ENCODE measurements around the gene RANGRF. TPM values are rescaled to one million over a fixed set of nuclear protein-coding genes. Genes with fewer than 3 reads are reported as not detected.

The RANGRF gene
- total and polyA plus RNA-seq, 4 donors, result 9.2 to 40.5 (median 28.6) TPM

DNA sequence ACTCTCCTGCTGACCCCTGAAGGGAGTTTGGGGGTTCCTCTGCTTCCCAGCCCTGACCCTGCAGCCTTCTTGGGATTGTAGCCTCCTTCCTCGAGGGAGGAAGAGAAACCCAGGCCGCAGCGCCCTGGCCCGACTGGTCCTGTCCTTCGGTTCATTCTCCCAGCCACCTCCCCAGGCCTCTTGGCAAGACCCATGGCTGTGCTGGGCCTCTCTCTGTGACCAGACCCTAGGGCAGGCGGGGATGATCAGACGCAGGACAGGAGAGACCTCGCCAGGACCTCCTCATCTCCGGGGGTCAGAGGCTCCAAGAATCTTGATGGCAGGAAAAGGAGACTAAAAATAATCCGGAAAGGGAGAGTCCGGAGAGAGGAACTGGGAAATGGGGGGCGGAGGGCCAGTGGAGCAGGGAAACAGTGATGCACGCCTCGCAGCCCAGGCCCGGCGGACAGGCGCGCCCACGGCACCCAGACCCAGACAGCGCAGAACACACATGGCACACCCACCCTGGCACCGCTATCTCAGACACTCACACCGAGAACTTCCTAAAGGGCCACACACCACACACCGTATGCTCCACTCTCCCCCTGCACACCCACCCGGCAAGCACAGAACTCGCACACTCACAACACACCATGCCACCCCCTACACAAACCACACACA is 22.8 kb downstream of the RANGRF start:
- Histone ChIP-seq H3K36me3 (ENCODE audit: control insufficient read depth, insufficient read depth, low read length) (no peaks in the 10 kb centered on the region), H3K9me3 (ENCODE audit: control insufficient read depth, insufficient read depth, low read length) (no peaks in the 10 kb centered on the region), H3K27ac (ENCODE audit: low read depth, low read length) (no peak overlapping the region), H3K4me1 (ENCODE audit: control insufficient read depth, insufficient read depth, low read length) (peaks cover 15% of the 10 kb centered on the region), H3K27me3 (ENCODE audit: control insufficient read depth, insufficient read depth, low read length) (peaks cover 42% of the 10 kb centered on the region), H3K4me3 (ENCODE audit: low read depth, low read length) (no peak overlapping the region)
- no peak for DNase-seq (ENCODE audit: low read depth in 4 of 6, low spot score in 6 of 6)
- 89% methylated on average over 24 of the region's 25 CpGs for WGBS (ENCODE audit: insufficient coverage)

GRCh38 chr17:8312251-8312650 is 23.8 kb downstream of the RANGRF start:
- DNase-seq (ENCODE audit: low read depth in 4 of 6, low spot score in 6 of 6), result no peak
- Histone ChIP-seq H3K36me3 (ENCODE audit: control insufficient read depth, insufficient read depth, low read length) (no peaks in the 10 kb centered on the region), H3K27me3 (ENCODE audit: control insufficient read depth, insufficient read depth, low read length) (peaks cover 48% of the 10 kb centered on the region), H3K9me3 (ENCODE audit: control insufficient read depth, insufficient read depth, low read length) (no peaks in the 10 kb centered on the region), H3K4me3 (ENCODE audit: low read depth, low read length) (no peak overlapping the region), H3K4me1 (ENCODE audit: control insufficient read depth, insufficient read depth, low read length) (peaks cover 15% of the 10 kb centered on the region), H3K27ac (ENCODE audit: low read depth, low read length) (no peak overlapping the region)
- WGBS (ENCODE audit: insufficient coverage), result 70% methylated on average over 10 of the region's 13 CpGs

DNA sequence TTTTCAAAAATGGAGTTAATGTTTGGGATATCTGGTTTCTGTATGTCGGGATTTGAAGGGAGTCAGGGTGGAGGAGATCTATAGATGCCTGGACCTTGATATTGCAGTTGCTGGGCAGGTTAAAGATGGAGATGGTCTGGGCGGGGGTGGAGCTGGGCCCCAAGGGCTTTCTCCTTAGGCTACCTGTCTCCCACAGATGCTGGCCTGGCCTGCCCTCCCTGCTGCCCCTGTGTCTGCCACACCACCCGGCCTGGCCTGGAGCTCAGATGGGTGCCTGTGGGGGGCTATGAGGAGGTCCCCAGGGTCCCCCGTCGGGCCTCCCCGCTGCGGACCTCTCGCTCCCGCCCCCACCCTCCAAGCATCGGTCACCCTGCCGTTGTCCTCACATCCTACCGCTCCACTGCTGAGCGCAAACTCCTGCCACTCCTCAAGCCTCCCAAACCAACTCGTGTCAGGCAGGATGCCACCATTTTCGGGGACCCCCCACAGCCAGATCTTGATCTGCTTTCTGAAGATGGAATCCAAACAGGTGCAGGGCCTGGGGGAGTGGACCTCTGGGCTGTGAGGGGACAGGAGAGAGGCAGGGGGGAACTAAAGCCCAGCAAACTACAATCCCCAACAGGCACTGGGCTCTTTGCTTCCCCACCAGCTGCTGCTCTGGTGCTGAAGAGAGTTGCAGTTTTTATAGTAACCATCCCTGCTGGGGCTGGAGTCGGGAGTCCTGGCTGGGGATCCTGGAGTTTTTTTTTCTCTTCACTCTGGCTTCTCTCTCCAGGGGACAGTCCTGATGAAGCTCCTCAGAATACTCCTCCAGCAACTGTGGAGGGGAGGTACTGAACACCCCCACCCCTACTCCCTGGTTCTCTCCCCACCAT is 24.5 kb downstream of the RANGRF start:
- Histone ChIP-seq H3K27ac (ENCODE audit: low read depth, low read length) (no peak overlapping the region), H3K4me1 (ENCODE audit: control insufficient read depth, insufficient read depth, low read length) (peaks cover 15% of the 10 kb centered on the region), H3K27me3 (ENCODE audit: control insufficient read depth, insufficient read depth, low read length) (peaks cover 48% of the 10 kb centered on the region), H3K9me3 (ENCODE audit: control insufficient read depth, insufficient read depth, low read length) (no peaks in the 10 kb centered on the region), H3K4me3 (ENCODE audit: low read depth, low read length) (no peak overlapping the region), H3K36me3 (ENCODE audit: control insufficient read depth, insufficient read depth, low read length) (no peaks in the 10 kb centered on the region)
- DNase-seq (ENCODE audit: low read depth in 4 of 6, low spot score in 6 of 6), result no peak
- WGBS (ENCODE audit: insufficient coverage), result 69% methylated on average over 9 of the region's 16 CpGs

DNA sequence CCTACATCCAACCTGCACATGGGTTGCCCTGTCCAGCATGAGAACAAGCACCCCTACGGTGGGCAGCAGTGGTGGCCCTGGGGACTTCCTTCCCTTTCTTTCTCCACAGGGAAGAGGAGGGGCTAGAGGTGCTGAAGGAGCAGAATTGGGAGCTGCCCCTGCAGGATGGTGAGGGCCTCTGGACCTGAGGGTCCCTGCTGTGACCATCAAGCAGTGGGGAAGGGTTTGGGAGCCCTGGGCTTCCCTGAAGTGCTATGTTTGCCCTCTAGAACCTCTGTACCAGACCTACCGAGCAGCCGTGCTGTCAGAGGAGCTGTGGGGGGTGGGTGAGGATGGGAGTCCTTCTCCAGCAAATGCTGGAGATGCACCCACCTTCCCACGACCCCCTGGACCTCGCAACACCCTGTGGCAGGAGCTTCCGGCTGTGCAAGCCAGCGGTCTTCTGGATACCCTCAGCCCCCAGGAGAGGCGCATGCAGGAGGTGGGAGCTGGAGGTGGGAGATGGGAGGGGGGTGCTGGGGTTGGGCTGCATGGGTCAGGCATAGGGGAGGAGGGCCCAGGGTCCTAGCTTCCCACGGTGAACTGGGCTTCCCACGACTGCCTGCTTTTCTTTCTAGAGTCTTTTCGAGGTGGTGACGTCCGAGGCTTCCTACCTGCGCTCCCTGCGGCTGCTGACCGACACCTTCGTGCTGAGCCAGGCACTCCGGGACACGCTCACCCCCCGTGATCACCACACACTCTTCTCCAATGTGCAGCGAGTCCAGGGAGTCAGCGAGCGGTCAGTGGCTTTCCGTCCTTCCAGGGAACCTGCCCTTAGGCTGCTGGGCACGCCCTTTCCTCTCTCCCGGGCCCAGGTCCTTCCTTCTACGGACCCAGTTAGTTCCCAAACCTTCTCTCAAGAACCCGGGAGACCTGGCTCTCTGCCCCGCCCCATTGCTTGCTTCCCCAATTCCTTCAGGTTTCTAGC is 26.6 kb downstream of the RANGRF start:
- DNase-seq (ENCODE audit: low read depth in 4 of 6, low spot score in 6 of 6), result peak in 1 of 6 donors; percentile 2
- Histone ChIP-seq H3K27ac (ENCODE audit: low read depth, low read length) (no peak overlapping the region), H3K4me1 (ENCODE audit: control insufficient read depth, insufficient read depth, low read length) (peaks cover 15% of the 10 kb centered on the region), H3K9me3 (ENCODE audit: control insufficient read depth, insufficient read depth, low read length) (no peaks in the 10 kb centered on the region), H3K27me3 (ENCODE audit: control insufficient read depth, insufficient read depth, low read length) (peaks cover 51% of the 10 kb centered on the region), H3K36me3 (ENCODE audit: control insufficient read depth, insufficient read depth, low read length) (peaks cover 2% of the 10 kb centered on the region), H3K4me3 (ENCODE audit: low read depth, low read length) (peak overlapping the region; percentile 5)
- 4% methylated on average over 25 of the region's 29 CpGs for WGBS (ENCODE audit: insufficient coverage)

- peaks cover 45% of the 10 kb centered on the region for H3K27me3 ChIP-seq (ENCODE audit: control insufficient read depth, insufficient read depth, low read length)
- peaks cover 15% of the 10 kb centered on the region for H3K4me1 ChIP-seq (ENCODE audit: control insufficient read depth, insufficient read depth, low read length)
- 5% methylated on average over 21 of the region's 26 CpGs for WGBS (ENCODE audit: insufficient coverage)
- H3K36me3 ChIP-seq (ENCODE audit: control insufficient read depth, insufficient read depth, low read length), result peaks cover 2% of the 10 kb centered on the region
- H3K4me3 ChIP-seq (ENCODE audit: low read depth, low read length), result peak overlapping the region; percentile 5
- no peaks in the 10 kb centered on the region for H3K9me3 ChIP-seq (ENCODE audit: control insufficient read depth, insufficient read depth, low read length)
- no peak overlapping the region for H3K27ac ChIP-seq (ENCODE audit: low read depth, low read length)
- DNase-seq (ENCODE audit: low read depth in 4 of 6, low spot score in 6 of 6), result peak in 1 of 6 donors; percentile 24
Observed at GRCh38 chr17:8315764-8316217, 27.3 kb downstream of the RANGRF start.

- 66% methylated on average over 20 of the region's 24 CpGs for WGBS (ENCODE audit: insufficient coverage)
- Histone ChIP-seq H3K27me3 (ENCODE audit: control insufficient read depth, insufficient read depth, low read length) (peaks cover 38% of the 10 kb centered on the region), H3K9me3 (ENCODE audit: control insufficient read depth, insufficient read depth, low read length) (no peaks in the 10 kb centered on the region)
Observed at GRCh38 chr17:8318010-8318935, 29.8 kb downstream of the RANGRF start.

GRCh38 chr17:8320262-8320661 is 31.8 kb downstream of the RANGRF start:
- H3K4me1 ChIP-seq (ENCODE audit: control insufficient read depth, insufficient read depth, low read length), result peaks cover 9% of the 10 kb centered on the region
- H3K27ac ChIP-seq (ENCODE audit: low read depth, low read length), result no peak overlapping the region
- peaks cover 2% of the 10 kb centered on the region for H3K36me3 ChIP-seq (ENCODE audit: control insufficient read depth, insufficient read depth, low read length)
- DNase-seq (ENCODE audit: low read depth in 4 of 6, low spot score in 6 of 6), result no peak
- no peaks in the 10 kb centered on the region for H3K9me3 ChIP-seq (ENCODE audit: control insufficient read depth, insufficient read depth, low read length)
- H3K27me3 ChIP-seq (ENCODE audit: control insufficient read depth, insufficient read depth, low read length), result peaks cover 29% of the 10 kb centered on the region
- 86% methylated on average over 4 of the region's 4 CpGs for WGBS (ENCODE audit: insufficient coverage)
- no peak overlapping the region for H3K4me3 ChIP-seq (ENCODE audit: low read depth, low read length)

More at GRCh38 chr17:8318010-8318935, 29.8 kb downstream of the RANGRF start:
- no peak overlapping the region for H3K27ac ChIP-seq (ENCODE audit: low read depth, low read length)
- DNase-seq (ENCODE audit: low read depth in 4 of 6, low spot score in 6 of 6), result no peak
- H3K36me3 ChIP-seq (ENCODE audit: control insufficient read depth, insufficient read depth, low read length), result peaks cover 2% of the 10 kb centered on the region
- H3K4me1 ChIP-seq (ENCODE audit: control insufficient read depth, insufficient read depth, low read length), result peaks cover 15% of the 10 kb centered on the region
- H3K4me3 ChIP-seq (ENCODE audit: low read depth, low read length), result no peak overlapping the region

GRCh38 chr17:8320990-8321389 is 32.5 kb downstream of the RANGRF start:
- 51% methylated on average over 6 of the region's 6 CpGs for WGBS (ENCODE audit: insufficient coverage)
- no peak overlapping the region for H3K27ac ChIP-seq (ENCODE audit: low read depth, low read length)
- no peaks in the 10 kb centered on the region for H3K9me3 ChIP-seq (ENCODE audit: control insufficient read depth, insufficient read depth, low read length)
- H3K4me3 ChIP-seq (ENCODE audit: low read depth, low read length), result no peak overlapping the region
- DNase-seq (ENCODE audit: low read depth in 4 of 6, low spot score in 6 of 6), result peak in 1 of 6 donors; percentile 43
- H3K36me3 ChIP-seq (ENCODE audit: control insufficient read depth, insufficient read depth, low read length), result peaks cover 2% of the 10 kb centered on the region
- peaks cover 27% of the 10 kb centered on the region for H3K27me3 ChIP-seq (ENCODE audit: control insufficient read depth, insufficient read depth, low read length)
- H3K4me1 ChIP-seq (ENCODE audit: control insufficient read depth, insufficient read depth, low read length), result peaks cover 2% of the 10 kb centered on the region
